ENCODE data around the gene HDLBP. TPM values are rescaled to one million over a fixed set of nuclear protein-coding genes. Genes with fewer than 3 reads are reported as not detected.

HDLBP gene
- total RNA-seq, 4 donors from 2014 or later, result 324 to 412 (median 363) TPM

GRCh38 chr2:241263061-241263460, 52.4 kb downstream of the HDLBP start:
- no peaks in the 10 kb centered on the region for H3K27me3 ChIP-seq
- H3K27ac ChIP-seq, result no peak overlapping the region
- peaks cover 9 to 99% (median 21%) of the 10 kb centered on the region in 3 donors for H3K36me3 ChIP-seq
- H3K4me3 ChIP-seq, result no peak overlapping the region
- no peaks in the 10 kb centered on the region for H3K9me3 ChIP-seq
- 79 to 83% methylated on average over 7 of the region's 7 CpGs for WGBS, 2 donors
- DNase-seq (ENCODE audit: low spot score in 2 of 2), result no peak
- TF ChIP-seq EP300 (IDR thresholded peaks at IDR 0.05), result no peak
- peaks cover 0 to 2% (median 0%) of the 10 kb centered on the region in 4 donors for H3K4me1 ChIP-seq

GRCh38 chr2:241261628-241262027, 53.8 kb downstream of the HDLBP start:
- peaks cover 9 to 95% (median 27%) of the 10 kb centered on the region in 3 donors for H3K36me3 ChIP-seq
- TF ChIP-seq EP300 (IDR thresholded peaks at IDR 0.05) (no peak), CTCF (IDR thresholded peaks at IDR 0.05) (no peak), POLR2A (IDR thresholded peaks at IDR 0.05) (no peak)
- DNase-seq (ENCODE audit: low spot score in 2 of 2), result no peak
- no peaks in the 10 kb centered on the region for H3K4me1 ChIP-seq
- no peaks in the 10 kb centered on the region for H3K27me3 ChIP-seq
- no peak overlapping the region for H3K4me3 ChIP-seq
- no peaks in the 10 kb centered on the region for H3K9me3 ChIP-seq
- no peak overlapping the region for H3K27ac ChIP-seq
- 86 to 90% methylated on average over 4 of the region's 4 CpGs for WGBS, 2 donors

- Histone ChIP-seq H3K4me1 (no peaks in the 10 kb centered on the region), H3K27ac (no peak overlapping the region), H3K9me3 (no peaks in the 10 kb centered on the region), H3K36me3 (peaks cover 11 to 95% (median 34%) of the 10 kb centered on the region in 3 donors), H3K27me3 (no peaks in the 10 kb centered on the region), H3K4me3 (no peak overlapping the region)
- 91 to 94% methylated on average over 3 of the region's 3 CpGs for WGBS, 2 donors
- no peak for TF ChIP-seq CTCF (IDR thresholded peaks at IDR 0.05)
- no peak for TF ChIP-seq POLR2A (IDR thresholded peaks at IDR 0.05)
- TF ChIP-seq EP300 (IDR thresholded peaks at IDR 0.05), result no peak
- DNase-seq (ENCODE audit: low spot score in 2 of 2), result no peak
Measured at GRCh38 chr2:241260911-241261310, 54.6 kb downstream of the HDLBP start.

- Histone ChIP-seq H3K9me3 (no peaks in the 10 kb centered on the region), H3K36me3 (peaks cover 7 to 95% (median 37%) of the 10 kb centered on the region in 3 donors), H3K27ac (no peak overlapping the region), H3K27me3 (no peaks in the 10 kb centered on the region), H3K4me1 (no peaks in the 10 kb centered on the region), H3K4me3 (no peak overlapping the region)
- TF ChIP-seq EP300 (IDR thresholded peaks at IDR 0.05) (no peak), CTCF (IDR thresholded peaks at IDR 0.05) (no peak), POLR2A (IDR thresholded peaks at IDR 0.05) (no peak)
- 63% methylated on average over 8 of the region's 8 CpGs for WGBS, 2 donors
- DNase-seq (ENCODE audit: low spot score in 2 of 2), result no peak
Measured at GRCh38 chr2:241258505-241259280, 56.8 kb downstream of the HDLBP start.

- no peak overlapping the region for H3K4me3 ChIP-seq
- no peaks in the 10 kb centered on the region for H3K9me3 ChIP-seq
- WGBS, 2 donors, result 88 to 89% methylated on average over 11 of the region's 11 CpGs
- TF ChIP-seq CTCF (IDR thresholded peaks at IDR 0.05), result peak in 1 of 5 experiments; percentile 11
- no peak for TF ChIP-seq EP300 (IDR thresholded peaks at IDR 0.05)
- H3K27me3 ChIP-seq, result no peaks in the 10 kb centered on the region
- no peak overlapping the region for H3K27ac ChIP-seq
- no peak for DNase-seq (ENCODE audit: low spot score in 2 of 2)
- no peaks in the 10 kb centered on the region for H3K4me1 ChIP-seq
- H3K36me3 ChIP-seq, result peaks cover 7 to 95% (median 40%) of the 10 kb centered on the region in 3 donors
Measured at GRCh38 chr2:241257419-241258032, 57.9 kb downstream of the HDLBP start.

Data from tibial nerve (tissue), 4 donors.